Neural cell (in vitro differentiated cells): ENCODE results near the gene EHD4.

Experiments
- CTCF ChIP-seq: fragments of 450-650 bp; IDR thresholded peaks from 2 replicates; pipeline ENCODE4 v1.5.1; 2014; ENCODE audit warnings: antibody characterized with exemption, mild to moderate bottlenecking, moderate library complexity; ENCODE audit not compliant: poor library complexity, severe bottlenecking
- EP300 ChIP-seq: fragments of 450-650 bp; conservative IDR thresholded peaks from 2 replicates; pipeline ENCODE4 v1.6.1; 2014; ENCODE audit warnings: antibody characterized with exemption, mild to moderate bottlenecking, moderate library complexity; ENCODE audit not compliant: poor library complexity, severe bottlenecking
- EZH2 ChIP-seq: fragments of 200-600, 300-800 bp; shearing (Covaris generic), sonication (generic); IDR thresholded peaks from 2 replicates; pipeline ENCODE4 v1.6.1; 2014; ENCODE audit warnings: antibody characterized with exemption, low read length, borderline replicate concordance, mild to moderate bottlenecking; ENCODE audit not compliant: insufficient read depth, poor library complexity, severe bottlenecking
- MXI1 ChIP-seq: fragments of 450-650 bp; conservative IDR thresholded peaks from 2 replicates; pipeline ENCODE4 v1.6.1; 2014; ENCODE audit warnings: antibody characterized with exemption, mild to moderate bottlenecking; ENCODE audit not compliant: poor library complexity, severe bottlenecking
- POLR2AphosphoS5 ChIP-seq: IDR thresholded peaks from 2 replicates; pipeline ENCODE4 v1.6.1; 2012
- RAD21 ChIP-seq: fragments of 450-650 bp; conservative IDR thresholded peaks from 2 replicates; pipeline ENCODE4 v1.6.1; 2014; ENCODE audit warnings: antibody characterized with exemption, mild to moderate bottlenecking, moderate library complexity
- REST ChIP-seq: IDR thresholded peaks from 2 replicates; pipeline ENCODE4 v1.6.1; 2012; ENCODE audit warnings: borderline replicate concordance
- TAF1 ChIP-seq: IDR thresholded peaks from 2 replicates; pipeline ENCODE4 v1.6.1; 2012; ENCODE audit warnings: low read depth

DNA sequence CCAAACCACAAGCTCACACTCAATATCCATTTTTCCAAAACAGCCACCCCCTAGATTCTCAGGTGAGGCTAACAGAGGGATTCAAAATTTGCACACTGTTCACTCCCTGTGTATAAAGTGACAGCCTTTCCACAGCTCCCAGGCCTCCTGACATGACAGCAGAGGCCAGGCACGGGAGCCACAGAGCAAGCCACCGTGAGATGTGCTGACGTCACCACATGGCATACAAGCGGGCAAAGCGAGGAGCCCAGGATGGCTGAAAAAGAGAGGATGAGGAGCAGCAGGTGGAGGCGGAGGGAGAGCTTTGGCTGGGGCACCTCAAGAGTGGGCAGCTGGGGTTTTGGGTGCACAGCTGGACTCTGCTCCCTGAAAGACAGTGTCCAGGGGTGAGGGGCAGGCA lies 27.1 kb downstream of the EHD4 start:
- no peak for TF ChIP-seq CTCF
- no peak for TF ChIP-seq REST
- no peak for TF ChIP-seq POLR2AphosphoS5
- TF ChIP-seq EZH2: no peak
- TF ChIP-seq MXI1: no peak
- no peak for TF ChIP-seq TAF1
- TF ChIP-seq RAD21: no peak
- TF ChIP-seq EP300: no peak
